WTC11 (cell line): ENCODE data around the gene EMILIN1. TPM values are rescaled to one million over a fixed set of nuclear protein-coding genes. Genes with fewer than 3 reads are reported as not detected.

Experiments
- ATAC-seq: fragments of 200-7000 bp; cut with Tn5 transposase; 2 replicates; pipeline ENCODE4 v1.10.0; 2021; ENCODE audit warnings: mild to moderate bottlenecking, moderate library complexity
- CTCF ChIA-PET: fragments of 300-600 bp; sonication (Branson Sonifier 250); formaldehyde crosslinking; loops from one replicate; lab custom pipeline; 2021; ENCODE audit warnings: antibody characterized with exemption; lab: Charles Lee
- POLR2A ChIA-PET: fragments of 350-600 bp; sonication (Branson Sonifier 250); formaldehyde crosslinking; loops from one replicate; lab custom pipeline; 2021; ENCODE audit warnings: antibody characterized with exemption; lab: Charles Lee
- DNase-seq: peaks from one replicate; pipeline ENCODE4 v3.0.0; 2021; ENCODE audit warnings: low spot score
- H3K27ac Mint-ChIP-seq: 2 replicates; pipeline ENCODE4 v1.8.0; 2021; ENCODE audit warnings: mixed read lengths
- H3K27me3 Mint-ChIP-seq: 2 replicates; pipeline ENCODE4 v1.8.0; 2021; ENCODE audit warnings: low read depth, mild to moderate bottlenecking, moderate library complexity, mixed read lengths
- H3K36me3 Mint-ChIP-seq: 2 replicates; pipeline ENCODE4 v1.8.0; 2021; ENCODE audit warnings: mixed read lengths
- H3K4me1 Mint-ChIP-seq: 2 replicates; pipeline ENCODE4 v1.8.0; 2022; ENCODE audit warnings: mixed read lengths
- H3K4me3 Mint-ChIP-seq: 2 replicates; pipeline ENCODE4 v1.8.0; 2021; ENCODE audit warnings: mild to moderate bottlenecking, moderate library complexity, mixed read lengths
- H3K9me3 Mint-ChIP-seq: 2 replicates; pipeline ENCODE4 v1.8.0; 2021; ENCODE audit warnings: mixed read lengths
- AFF4 ChIP-seq: sonication (generic); formaldehyde crosslinking; IDR thresholded peaks from 2 replicates; pipeline ENCODE4 v1.8.1; 2023; ENCODE audit warnings: mild to moderate bottlenecking, missing genetic modification reagents, borderline replicate concordance
- ATF1 ChIP-seq: sonication (generic); formaldehyde crosslinking; IDR thresholded peaks from 2 replicates; pipeline ENCODE4 v1.8.1; 2023; ENCODE audit warnings: mild to moderate bottlenecking, moderate library complexity, missing genetic modification reagents
- ATF6 ChIP-seq: sonication (generic); formaldehyde crosslinking; IDR thresholded peaks from 2 replicates; pipeline ENCODE4 v1.8.1; 2023; ENCODE audit warnings: mild to moderate bottlenecking, missing genetic modification reagents
- E2F5 ChIP-seq: sonication (generic); formaldehyde crosslinking; IDR thresholded peaks from 2 replicates; pipeline ENCODE4 v1.8.1; 2022; ENCODE audit warnings: mild to moderate bottlenecking, moderate library complexity, missing genetic modification reagents
- ESRRA ChIP-seq: sonication (generic); formaldehyde crosslinking; IDR thresholded peaks from 2 replicates; pipeline ENCODE4 v1.8.1; 2022; ENCODE audit warnings: mild to moderate bottlenecking, missing genetic modification reagents, borderline replicate concordance
- JUN ChIP-seq: sonication (generic); formaldehyde crosslinking; IDR thresholded peaks from 2 replicates; pipeline ENCODE4 v1.8.0; 2023; ENCODE audit warnings: mild to moderate bottlenecking, missing genetic modification reagents
- NR1H2 ChIP-seq: sonication (generic); formaldehyde crosslinking; IDR thresholded peaks from 2 replicates; pipeline ENCODE4 v1.9.0; 2021; ENCODE audit warnings: mild to moderate bottlenecking, moderate library complexity, missing genetic modification reagents
- NR2C2 ChIP-seq: sonication (generic); formaldehyde crosslinking; IDR thresholded peaks from 2 replicates; pipeline ENCODE4 v1.8.0; 2022; ENCODE audit warnings: mild to moderate bottlenecking, missing genetic modification reagents
- TCF7 ChIP-seq: sonication (generic); formaldehyde crosslinking; IDR thresholded peaks from 2 replicates; pipeline ENCODE4 v1.8.0; 2022; ENCODE audit warnings: mild to moderate bottlenecking, low read depth, missing genetic modification reagents, moderate library complexity
- ZBTB43 ChIP-seq: sonication (generic); formaldehyde crosslinking; IDR thresholded peaks from 2 replicates; pipeline ENCODE4 v1.8.1; 2023; ENCODE audit warnings: mild to moderate bottlenecking, missing genetic modification reagents
- ZNF219 ChIP-seq: sonication (generic); formaldehyde crosslinking; IDR thresholded peaks from 2 replicates; pipeline ENCODE4 v1.8.0; 2023; ENCODE audit warnings: missing genetic modification reagents, mild to moderate bottlenecking, borderline replicate concordance
- ZNF263 ChIP-seq: sonication (generic); formaldehyde crosslinking; IDR thresholded peaks from 2 replicates; pipeline ENCODE4 v1.8.1; 2022; ENCODE audit warnings: low read depth, mild to moderate bottlenecking, moderate library complexity, missing genetic modification reagents
- total RNA-seq: library from RNA; stranded (reverse); gene quantifications from 3 replicates; pipeline ENCODE4 v1.2.3, GENCODE V29; 2021
- TF ChIP-seq, protein P1 (sequence below): fragments of 250-450 bp; sonication (Bioruptor Pico); IDR thresholded peaks from 2 replicates; pipeline ENCODE4 v2.1.2; 2022; ENCODE audit warnings: mild to moderate bottlenecking, moderate library complexity
- TF ChIP-seq, protein P2 (sequence below): sonication (generic); formaldehyde crosslinking; conservative IDR thresholded peaks from 2 replicates; pipeline ENCODE4 v1.8.1; 2022; ENCODE audit warnings: mild to moderate bottlenecking, missing genetic modification reagents
- TF ChIP-seq, protein P3 (sequence below): sonication (generic); formaldehyde crosslinking; IDR thresholded peaks from 2 replicates; pipeline ENCODE4 v1.8.0; 2023; ENCODE audit warnings: missing genetic modification reagents
- TF ChIP-seq, protein P4 (sequence below): fragments of 250-450 bp; sonication (Bioruptor Pico); IDR thresholded peaks from 2 replicates; pipeline ENCODE4 v1.9.0; 2021; ENCODE audit warnings: mild to moderate bottlenecking

Gene EMILIN1
- total RNA-seq, 1 experiment from 2014 or later = 3.5 TPM

DNA sequence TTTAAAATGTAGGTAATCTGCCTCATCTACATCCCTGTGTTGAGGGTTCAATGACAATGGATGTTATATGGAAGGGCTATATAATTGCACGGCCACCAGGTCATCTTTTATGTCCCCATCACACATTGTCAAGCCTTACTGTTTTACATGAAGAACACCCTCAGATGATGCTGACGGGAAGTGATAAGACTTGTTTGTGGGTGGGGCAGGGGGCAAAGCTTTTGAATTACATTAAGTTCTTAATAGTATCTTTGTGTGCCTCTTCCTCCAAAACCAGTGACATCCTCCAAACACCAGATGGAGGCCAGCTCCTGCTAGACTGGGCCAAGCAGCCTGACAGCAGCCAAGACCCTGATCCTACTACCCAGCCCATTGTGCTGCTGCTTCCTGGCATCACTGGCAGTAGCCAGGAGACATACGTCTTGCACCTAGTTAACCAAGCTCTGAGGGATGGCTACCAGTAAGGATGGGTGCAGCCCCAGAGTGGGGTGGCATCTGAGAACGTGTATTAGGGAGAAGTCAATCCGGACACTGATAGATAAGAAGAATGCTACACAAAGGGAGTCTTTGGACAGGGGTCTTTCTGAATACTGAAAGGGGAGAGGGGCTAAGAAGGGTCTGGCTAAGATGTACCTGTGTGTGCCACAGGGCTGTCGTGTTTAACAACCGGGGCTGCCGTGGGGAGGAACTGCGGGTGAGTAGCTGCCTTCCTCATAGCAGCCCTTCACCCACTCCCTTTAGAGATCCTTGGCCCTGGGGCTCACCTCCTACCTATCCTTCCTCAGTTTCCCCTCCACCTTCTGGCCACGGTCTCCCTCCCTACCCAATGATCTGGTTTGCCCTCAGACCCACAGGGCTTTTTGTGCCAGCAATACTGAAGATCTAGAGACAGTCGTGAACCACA, 50.5 kb downstream of the EMILIN1 start:
- ATAC-seq (no peak), DNase-seq (no peak)
- ChIA-PET POLR2A (no interaction called here), CTCF (interaction anchor here (1.2 to 2.0 kb wide), 2 partner anchors 41 to 62 kb away, joined by 4 read pairs; no protein-coding TSS in a partner anchor)
- peaks cover 21% of the 10 kb centered on the region for H3K36me3 Mint-ChIP-seq
- H3K4me3 Mint-ChIP-seq = no peak overlapping the region
- H3K27ac Mint-ChIP-seq = no peak overlapping the region
- H3K9me3 Mint-ChIP-seq = no peaks in the 10 kb centered on the region
- H3K4me1 Mint-ChIP-seq = peaks cover 20% of the 10 kb centered on the region
- peaks cover 13% of the 10 kb centered on the region; the same call in 1 of the 2 replicates for H3K27me3 Mint-ChIP-seq
- TF ChIP-seq, protein P1, sequence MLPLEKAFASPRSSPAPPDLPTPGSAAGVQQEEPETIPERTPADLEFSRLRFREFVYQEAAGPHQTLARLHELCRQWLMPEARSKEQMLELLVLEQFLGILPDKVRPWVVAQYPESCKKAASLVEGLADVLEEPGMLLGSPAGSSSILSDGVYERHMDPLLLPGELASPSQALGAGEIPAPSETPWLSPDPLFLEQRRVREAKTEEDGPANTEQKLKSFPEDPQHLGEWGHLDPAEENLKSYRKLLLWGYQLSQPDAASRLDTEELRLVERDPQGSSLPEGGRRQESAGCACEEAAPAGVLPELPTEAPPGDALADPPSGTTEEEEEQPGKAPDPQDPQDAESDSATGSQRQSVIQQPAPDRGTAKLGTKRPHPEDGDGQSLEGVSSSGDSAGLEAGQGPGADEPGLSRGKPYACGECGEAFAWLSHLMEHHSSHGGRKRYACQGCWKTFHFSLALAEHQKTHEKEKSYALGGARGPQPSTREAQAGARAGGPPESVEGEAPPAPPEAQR (CRISPR knock-in tag) = no peak
- TF ChIP-seq ATF1 (CRISPR knock-in tag) (no peak), AFF4 (CRISPR knock-in tag) (no peak), ZNF219 (no peak), NR1H2 (no peak), ATF6 (CRISPR knock-in tag) (no peak), JUN (CRISPR knock-in tag) (no peak), ESRRA (CRISPR knock-in tag) (no peak), NR2C2 (no peak), E2F5 (no peak), ZBTB43 (CRISPR knock-in tag) (no peak), ZNF263 (CRISPR knock-in tag) (no peak), TCF7 (CRISPR knock-in tag) (no peak)
- TF ChIP-seq, protein P2, sequence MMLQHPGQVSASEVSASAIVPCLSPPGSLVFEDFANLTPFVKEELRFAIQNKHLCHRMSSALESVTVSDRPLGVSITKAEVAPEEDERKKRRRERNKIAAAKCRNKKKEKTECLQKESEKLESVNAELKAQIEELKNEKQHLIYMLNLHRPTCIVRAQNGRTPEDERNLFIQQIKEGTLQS (CRISPR knock-in tag) = no peak
- TF ChIP-seq, protein P3, sequence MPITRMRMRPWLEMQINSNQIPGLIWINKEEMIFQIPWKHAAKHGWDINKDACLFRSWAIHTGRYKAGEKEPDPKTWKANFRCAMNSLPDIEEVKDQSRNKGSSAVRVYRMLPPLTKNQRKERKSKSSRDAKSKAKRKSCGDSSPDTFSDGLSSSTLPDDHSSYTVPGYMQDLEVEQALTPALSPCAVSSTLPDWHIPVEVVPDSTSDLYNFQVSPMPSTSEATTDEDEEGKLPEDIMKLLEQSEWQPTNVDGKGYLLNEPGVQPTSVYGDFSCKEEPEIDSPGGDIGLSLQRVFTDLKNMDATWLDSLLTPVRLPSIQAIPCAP (CRISPR knock-in tag) = no peak
- TF ChIP-seq, protein P4, sequence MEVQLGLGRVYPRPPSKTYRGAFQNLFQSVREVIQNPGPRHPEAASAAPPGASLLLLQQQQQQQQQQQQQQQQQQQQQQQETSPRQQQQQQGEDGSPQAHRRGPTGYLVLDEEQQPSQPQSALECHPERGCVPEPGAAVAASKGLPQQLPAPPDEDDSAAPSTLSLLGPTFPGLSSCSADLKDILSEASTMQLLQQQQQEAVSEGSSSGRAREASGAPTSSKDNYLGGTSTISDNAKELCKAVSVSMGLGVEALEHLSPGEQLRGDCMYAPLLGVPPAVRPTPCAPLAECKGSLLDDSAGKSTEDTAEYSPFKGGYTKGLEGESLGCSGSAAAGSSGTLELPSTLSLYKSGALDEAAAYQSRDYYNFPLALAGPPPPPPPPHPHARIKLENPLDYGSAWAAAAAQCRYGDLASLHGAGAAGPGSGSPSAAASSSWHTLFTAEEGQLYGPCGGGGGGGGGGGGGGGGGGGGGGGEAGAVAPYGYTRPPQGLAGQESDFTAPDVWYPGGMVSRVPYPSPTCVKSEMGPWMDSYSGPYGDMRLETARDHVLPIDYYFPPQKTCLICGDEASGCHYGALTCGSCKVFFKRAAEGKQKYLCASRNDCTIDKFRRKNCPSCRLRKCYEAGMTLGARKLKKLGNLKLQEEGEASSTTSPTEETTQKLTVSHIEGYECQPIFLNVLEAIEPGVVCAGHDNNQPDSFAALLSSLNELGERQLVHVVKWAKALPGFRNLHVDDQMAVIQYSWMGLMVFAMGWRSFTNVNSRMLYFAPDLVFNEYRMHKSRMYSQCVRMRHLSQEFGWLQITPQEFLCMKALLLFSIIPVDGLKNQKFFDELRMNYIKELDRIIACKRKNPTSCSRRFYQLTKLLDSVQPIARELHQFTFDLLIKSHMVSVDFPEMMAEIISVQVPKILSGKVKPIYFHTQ (CRISPR knock-in tag) = no peak
- TF ChIP-seq, all 79 proteins: peak for 0
